ENCODE data around the gene ZBTB48. TPM values are rescaled to one million over a fixed set of nuclear protein-coding genes. Genes with fewer than 3 reads are reported as not detected.
"Not testable (repeated sequence)": the region's sequence is repeated elsewhere in the genome, so short reads cannot be mapped to it uniquely, and the experiment has no call there.

The ZBTB48 gene
- total RNA-seq, 1 donor from 2014 or later: 53.2 TPM

DNA sequence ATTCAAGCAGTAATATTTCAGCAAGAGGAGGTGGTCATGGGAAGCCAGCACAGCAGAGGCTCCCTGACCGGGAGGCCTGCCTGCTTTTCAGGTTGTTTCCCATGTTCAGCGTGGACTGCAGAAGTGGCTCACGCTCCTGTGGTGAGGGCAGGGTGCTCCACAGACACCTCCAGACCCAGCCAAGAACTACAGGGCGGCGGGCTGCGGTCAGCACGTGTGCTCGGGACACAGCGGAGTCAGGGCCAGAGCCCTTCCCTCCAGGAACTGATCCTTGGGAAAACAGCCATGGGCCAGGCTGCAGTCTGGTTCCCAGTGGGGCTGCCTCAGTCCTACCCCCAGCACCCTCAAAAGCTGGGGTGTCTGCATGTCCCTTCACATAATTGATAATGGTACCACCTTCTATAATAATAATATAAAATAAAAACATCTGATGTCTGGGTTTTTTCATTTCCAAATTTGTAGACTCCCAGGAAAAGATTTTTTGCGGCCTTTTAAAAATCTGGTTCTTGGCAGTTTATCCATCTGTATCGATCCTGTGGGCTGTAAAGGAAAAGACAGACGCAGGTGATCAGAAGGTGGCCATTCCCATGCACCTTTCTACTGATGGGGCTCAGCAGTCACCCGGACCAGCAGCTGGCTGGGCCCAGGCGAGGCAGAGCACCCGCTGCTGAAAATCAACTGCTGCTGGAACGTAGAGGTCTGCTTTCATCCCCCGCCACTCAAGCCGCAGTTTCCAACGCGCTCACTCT is 55.5 kb downstream of the ZBTB48 start:
- H3K27me3 Mint-ChIP-seq: no peaks in the 10 kb centered on the region
- CTCF ChIA-PET: interaction anchor here (1.0 to 1.3 kb wide), 2 partner anchors 55 to 149 kb away, joined by 3 to 4 read pairs; partner anchors contain the start of gene ZBTB48
- TF ChIP-seq CTCF (IDR thresholded peaks at IDR 0.05): no peak

DNA sequence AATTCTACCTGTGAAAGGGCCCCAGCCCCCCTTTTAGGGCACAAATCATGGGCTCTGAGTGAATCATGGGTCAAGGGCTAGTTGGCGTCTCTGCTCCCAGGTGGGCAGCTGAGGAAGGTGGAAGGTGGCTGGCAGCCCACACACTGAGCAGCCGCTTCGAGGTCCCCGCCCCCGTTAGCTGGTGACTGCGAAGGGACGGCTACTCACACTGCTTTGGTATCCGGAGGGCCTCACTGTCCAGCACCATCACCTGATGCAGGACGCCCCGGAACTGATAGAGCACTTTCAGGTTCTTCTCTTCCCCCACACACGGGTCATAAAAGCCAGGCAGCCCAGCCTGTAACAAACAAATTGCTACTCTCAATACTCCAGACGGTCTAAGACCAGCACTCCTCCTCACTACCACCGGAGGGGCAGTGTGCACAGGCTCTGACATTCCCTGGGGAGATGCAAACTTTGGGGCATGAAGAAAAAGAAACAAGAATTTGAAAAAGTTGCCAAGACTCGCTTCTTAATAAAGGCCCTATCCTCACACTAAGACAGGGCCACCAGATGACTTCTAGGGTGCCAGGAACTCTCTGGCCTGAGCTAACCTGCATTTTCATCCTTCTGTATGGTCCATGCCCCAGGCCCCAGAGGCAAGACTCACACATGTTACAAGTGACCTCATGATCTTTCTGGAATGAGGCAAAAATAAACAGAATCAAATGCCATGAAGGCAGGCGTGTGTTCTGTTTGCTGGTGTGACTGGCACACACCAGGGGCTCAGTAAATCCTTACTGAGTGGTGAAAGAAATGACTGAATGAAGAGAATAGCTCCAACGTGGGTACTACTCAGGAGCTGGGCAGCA is 56.3 kb downstream of the ZBTB48 start:
- no peak for TF ChIP-seq CTCF (IDR thresholded peaks at IDR 0.05)
- H3K4me1 Mint-ChIP-seq: no peaks in the 10 kb centered on the region
- ChIA-PET POLR2A (interaction anchor here (0.6 kb wide), 1 partner anchor 92 kb away, joined by 7 read pairs; no protein-coding TSS in a partner anchor), CTCF (interaction anchor here (1.3 kb wide), 1 partner anchor 150 kb away, joined by 3 read pairs; no protein-coding TSS in a partner anchor)
- H3K27me3 Mint-ChIP-seq: no peaks in the 10 kb centered on the region
- peak overlapping the region; percentile 44 for H3K27ac Mint-ChIP-seq
- H3K4me3 Mint-ChIP-seq: no peak overlapping the region
- peaks cover 78% of the 10 kb centered on the region for H3K36me3 Mint-ChIP-seq (ENCODE audit: low read depth)
- intact Hi-C loops (cut with micrococcal nuclease): no loop called here
- ATAC-seq (ENCODE audit: low read depth) (peak; percentile 49), DNase-seq (no peak)
- no peaks in the 10 kb centered on the region for H3K9me3 Mint-ChIP-seq

More for the DNA sequence above, 55.5 kb downstream of the ZBTB48 start:
- POLR2A ChIA-PET: no interaction called here
- H3K36me3 Mint-ChIP-seq (ENCODE audit: low read depth): peaks cover 76% of the 10 kb centered on the region
- intact Hi-C loops (cut with micrococcal nuclease): no loop called here
- DNase-seq: no peak
- H3K9me3 Mint-ChIP-seq: no peaks in the 10 kb centered on the region
- H3K4me3 Mint-ChIP-seq: no peak overlapping the region
- H3K4me1 Mint-ChIP-seq: no peaks in the 10 kb centered on the region
- H3K27ac Mint-ChIP-seq: no peak overlapping the region
- ATAC-seq (ENCODE audit: low read depth): no peak

DNA sequence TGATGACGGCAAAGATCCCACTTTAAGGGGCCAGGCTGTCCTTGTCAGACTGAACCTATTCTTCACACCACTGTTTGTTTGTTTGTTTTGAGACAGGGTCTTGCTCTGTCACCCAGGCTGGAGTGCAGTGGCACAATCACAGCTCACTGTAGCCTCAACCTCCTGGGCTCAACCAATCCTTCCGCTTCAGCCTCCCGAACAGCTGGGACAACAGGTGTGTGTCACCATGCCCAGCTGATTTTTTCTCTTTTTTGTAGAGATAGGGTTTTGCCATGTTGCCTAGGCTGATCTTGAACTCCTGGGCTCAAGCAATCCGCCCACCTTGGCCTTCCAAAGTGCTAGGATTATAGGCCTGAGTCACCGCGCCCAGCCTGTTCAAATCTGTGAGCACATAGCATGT is 57.0 kb downstream of the ZBTB48 start:
- H3K27ac Mint-ChIP-seq; DNase-seq; ATAC-seq (ENCODE audit: low read depth); H3K4me3 Mint-ChIP-seq; H3K27me3 Mint-ChIP-seq; intact Hi-C loops (cut with micrococcal nuclease); H3K4me1 Mint-ChIP-seq; H3K9me3 Mint-ChIP-seq: not testable (repeated sequence)
- ChIA-PET POLR2A (interaction anchor here (0.6 kb wide), 1 partner anchor 92 kb away, joined by 7 read pairs; no protein-coding TSS in a partner anchor), CTCF (interaction anchor here (1.3 kb wide), 1 partner anchor 151 kb away, joined by 3 read pairs; no protein-coding TSS in a partner anchor)
- peaks cover 84% of the 10 kb centered on the region for H3K36me3 Mint-ChIP-seq (ENCODE audit: low read depth)

- intact Hi-C loops (cut with micrococcal nuclease): no loop called here
- no peak overlapping the region for H3K27ac Mint-ChIP-seq
- no peak for TF ChIP-seq CTCF (IDR thresholded peaks at IDR 0.05)
- ChIA-PET CTCF (no interaction called here), POLR2A (no interaction called here)
- no peaks in the 10 kb centered on the region for H3K4me1 Mint-ChIP-seq
- no peak overlapping the region for H3K4me3 Mint-ChIP-seq
- no peaks in the 10 kb centered on the region for H3K9me3 Mint-ChIP-seq
- H3K36me3 Mint-ChIP-seq (ENCODE audit: low read depth): peaks cover 84% of the 10 kb centered on the region
- no peak for ATAC-seq (ENCODE audit: low read depth)
- DNase-seq: no peak
- no peaks in the 10 kb centered on the region for H3K27me3 Mint-ChIP-seq
Measured at GRCh38 chr1:6637770-6638169, 58.0 kb downstream of the ZBTB48 start.

- H3K4me1 Mint-ChIP-seq: no peaks in the 10 kb centered on the region
- ChIA-PET CTCF (no interaction called here), POLR2A (no interaction called here)
- no peak for ATAC-seq (ENCODE audit: low read depth)
- no peak overlapping the region for H3K4me3 Mint-ChIP-seq
- H3K9me3 Mint-ChIP-seq: no peaks in the 10 kb centered on the region
- peaks cover 83% of the 10 kb centered on the region for H3K36me3 Mint-ChIP-seq (ENCODE audit: low read depth)
- no peak for DNase-seq
- H3K27me3 Mint-ChIP-seq: no peaks in the 10 kb centered on the region
- intact Hi-C loops (cut with micrococcal nuclease): no loop called here
- no peak overlapping the region for H3K27ac Mint-ChIP-seq
- TF ChIP-seq CTCF (IDR thresholded peaks at IDR 0.05): no peak
Measured at GRCh38 chr1:6638226-6638625, 58.4 kb downstream of the ZBTB48 start.

Other genes starting within 250 kb of the ZBTB48 start
- gene ACOT7, start 186.2 kb upstream of the ZBTB48 start, total RNA-seq: 12.3 and 12.7 TPM in 2 replicates
- not detected in 2 replicates for gene HES2, start 160.1 kb upstream of the ZBTB48 start, total RNA-seq
- gene ESPN, start 155.2 kb upstream of the ZBTB48 start, total RNA-seq: 0.18 TPM in 1 of 2 replicates, not detected in the other
- 2.5 and 2.8 TPM in 2 replicates for gene TNFRSF25, start 113.8 kb upstream of the ZBTB48 start, total RNA-seq
- 0.22 and 0.27 TPM in 2 replicates for gene PLEKHG5, start 88.3 kb upstream of the ZBTB48 start, total RNA-seq
- 43.6 and 58.6 TPM in 2 replicates for gene NOL9, start 25.5 kb upstream of the ZBTB48 start, total RNA-seq
- not detected in 2 replicates for gene TAS1R1, start 24.7 kb upstream of the ZBTB48 start, total RNA-seq
- gene KLHL21, start 22.9 kb downstream of the ZBTB48 start, total RNA-seq: 14.6 and 15.9 TPM in 2 replicates
- gene PHF13, start 33.7 kb downstream of the ZBTB48 start, total RNA-seq: 5.4 and 6.1 TPM in 2 replicates
- 16.2 and 21.3 TPM in 2 replicates for gene THAP3, start 44.9 kb downstream of the ZBTB48 start, total RNA-seq
- 57.0 and 65.6 TPM in 2 replicates for gene DNAJC11, start 121.8 kb downstream of the ZBTB48 start, total RNA-seq
- 49.8 and 50.8 TPM in 2 replicates for gene CAMTA1, start 205.5 kb downstream of the ZBTB48 start, total RNA-seq